COLO668 (cell line): ENCODE results near the gene PLXNA2.

Experiments used
- DNase-seq: peaks from one replicate; lab custom pipeline; 2025; ENCODE audit not compliant: unreplicated experiment; lab: John Stamatoyannopoulos, UW

PLXNA2 gene

DNA sequence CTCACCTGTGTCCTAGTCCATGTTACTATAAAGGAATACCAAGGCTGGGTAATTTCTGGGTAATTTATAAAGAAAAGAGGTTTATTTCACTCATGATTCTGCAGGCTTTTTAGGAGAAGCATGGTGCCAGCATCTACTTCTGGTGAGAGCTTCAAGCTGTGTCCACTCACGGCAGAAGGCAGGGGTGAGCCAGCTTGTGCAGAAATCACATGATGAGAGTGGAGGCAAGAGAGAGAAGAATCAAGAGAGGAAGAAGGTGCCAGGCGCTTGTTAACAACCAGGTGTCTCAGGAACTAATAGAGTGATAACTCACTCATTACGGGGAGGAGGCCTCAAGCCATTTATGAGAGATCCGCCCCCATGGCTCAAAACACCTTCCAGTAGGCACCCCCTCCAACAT lies 265.7 kb downstream of the PLXNA2 start:
- DNase-seq: no peak

DNA sequence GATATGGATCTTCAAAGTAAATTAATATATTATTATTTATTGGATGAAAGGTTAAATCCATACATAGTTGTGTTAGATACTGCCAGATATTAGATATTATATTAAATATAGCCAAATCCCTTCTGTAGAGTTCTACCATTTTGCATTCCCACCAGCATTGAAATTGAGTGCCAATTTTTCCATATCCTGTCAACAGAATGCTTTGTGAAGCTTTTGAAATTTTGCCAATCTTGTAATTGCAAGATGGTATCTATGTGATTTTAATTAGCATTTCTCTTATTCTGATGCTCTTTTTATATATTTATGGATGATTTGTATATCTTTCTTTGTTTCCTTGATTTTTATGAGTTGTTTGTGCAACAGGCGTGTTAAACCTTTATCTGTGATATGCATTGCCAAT lies 266.3 kb downstream of the PLXNA2 start:
- DNase-seq: no peak

DNA sequence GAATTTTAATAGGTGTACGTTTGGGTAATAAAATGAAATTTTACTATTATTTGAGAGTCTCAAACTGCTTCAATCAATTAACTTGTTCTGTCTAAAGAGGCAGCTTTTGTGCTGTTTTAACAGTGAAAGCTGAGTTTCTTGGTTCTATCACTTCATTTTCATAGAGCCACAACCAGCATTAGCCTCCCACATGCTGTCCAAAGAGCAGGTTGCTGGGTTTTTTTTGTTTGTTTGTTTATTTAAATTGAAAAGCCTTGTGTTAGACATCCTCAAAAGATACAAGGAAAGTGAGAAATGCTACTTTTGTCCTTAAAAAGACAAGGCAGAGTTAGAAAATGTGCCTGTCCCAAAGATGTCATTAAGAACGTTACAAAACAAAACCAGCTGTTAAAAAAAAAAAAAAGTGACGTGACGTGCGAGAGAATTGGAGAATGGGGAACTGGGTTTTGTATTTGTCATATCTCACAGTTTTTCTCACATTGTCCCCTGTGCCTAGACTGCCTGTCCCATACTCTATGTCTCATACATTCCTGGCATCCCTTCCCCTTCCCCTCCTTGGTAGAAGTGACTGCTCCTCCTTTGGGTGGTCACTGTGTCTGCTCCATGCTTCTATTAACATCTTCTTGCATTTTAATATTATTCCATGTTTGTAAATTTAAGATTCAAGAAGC lies 270.2 kb downstream of the PLXNA2 start:
- DNase-seq: no peak

DNA sequence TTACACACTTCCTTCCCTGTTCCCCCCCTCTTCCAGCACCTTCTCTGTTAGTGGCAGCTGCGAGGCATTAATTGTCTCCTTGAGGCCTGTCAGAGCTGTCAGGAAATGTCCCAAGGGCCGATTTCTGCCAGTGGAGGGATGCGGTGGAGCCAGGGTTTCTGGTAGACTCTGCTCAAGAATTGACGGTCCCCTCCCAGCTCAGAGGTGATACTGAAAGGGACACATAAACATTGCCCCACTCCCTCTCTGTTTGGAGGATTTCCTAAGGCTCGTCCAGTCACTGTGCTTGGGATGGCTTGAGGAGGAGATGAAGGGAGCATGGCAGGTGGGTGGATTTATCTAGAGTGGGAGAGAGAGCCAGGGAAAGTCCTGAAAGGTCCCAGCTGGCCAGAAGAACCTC lies 271.8 kb downstream of the PLXNA2 start:
- DNase-seq: no peak
